Stimulated activated CD4-positive, alpha-beta T cell treated with anti-CD3 and anti-CD28 coated beads, Interleukin-2, amount 100 ng/mL, for 48 hours (primary cell): Measurements from ENCODE around the gene ZFY.
A peak's percentile ranks its signal among the peaks of the same experiment; 100 is the strongest.

Source experiments
- DNase-seq, 2 donors: peaks; one replicate each; pipeline ENCODE4 v3.0.0-alpha.2; 2020

Gene ZFY

GRCh38 chrY:2934861-2935715, at the start of gene ZFY:
ZFY (plus strand) TSS chrY:2935381; CDS start chrY:2953937, 18,556 bp downstream.
- peak in 1 of 2 donors; percentile 47 for DNase-seq

- DNase-seq, result no peak
These were observed 49.3 kb upstream of the ZFY start for GRCh38 chrY:2885880-2886279.

- no peak for DNase-seq
These were observed 47.8 kb upstream of the ZFY start for GRCh38 chrY:2887386-2887785.

GRCh38 chrY:2887955-2888354, 47.2 kb upstream of the ZFY start:
- no peak for DNase-seq

GRCh38 chrY:2893471-2893870, 41.7 kb upstream of the ZFY start:
- DNase-seq, result no peak

- no peak for DNase-seq
These were observed 39.1 kb upstream of the ZFY start for GRCh38 chrY:2896050-2896449.

GRCh38 chrY:2907356-2907755, 27.8 kb upstream of the ZFY start:
- DNase-seq, result no peak

GRCh38 chrY:2913066-2913815, 21.9 kb upstream of the ZFY start:
- DNase-seq, result no peak

GRCh38 chrY:2934078-2934477, 1.1 kb upstream of the ZFY start:
- DNase-seq, result no peak

- peak in 1 of 2 donors; percentile 76 for DNase-seq
These were observed 695 bp downstream of the ZFY start for GRCh38 chrY:2935716-2936435.

- DNase-seq, result no peak
These were observed 1.2 kb downstream of the ZFY start for GRCh38 chrY:2936436-2936750.

GRCh38 chrY:2937149-2937548, 2.0 kb downstream of the ZFY start:
- DNase-seq, result no peak

- DNase-seq, result no peak
These were observed 14.5 kb downstream of the ZFY start for GRCh38 chrY:2949590-2950252.

GRCh38 chrY:2950655-2951054, 15.5 kb downstream of the ZFY start:
- no peak for DNase-seq

GRCh38 chrY:2952912-2953311, 17.7 kb downstream of the ZFY start:
- no peak for DNase-seq

GRCh38 chrY:2954735-2955134, 19.6 kb downstream of the ZFY start:
- no peak for DNase-seq

- DNase-seq, result no peak
These were observed 20.4 kb downstream of the ZFY start for GRCh38 chrY:2955561-2955960.

GRCh38 chrY:2962061-2962460, 26.9 kb downstream of the ZFY start:
- no peak for DNase-seq

- no peak for DNase-seq
These were observed 29.6 kb downstream of the ZFY start for GRCh38 chrY:2964814-2965213.

GRCh38 chrY:2965629-2966028, 30.4 kb downstream of the ZFY start:
- no peak for DNase-seq

GRCh38 chrY:2969561-2969960, 34.4 kb downstream of the ZFY start:
- DNase-seq, result no peak

- no peak for DNase-seq
These were observed 37.5 kb downstream of the ZFY start for GRCh38 chrY:2972708-2973107.

- no peak for DNase-seq
These were observed 38.0 kb downstream of the ZFY start for GRCh38 chrY:2973110-2973751.
